ENCODE results near the gene ATIC.
"Not testable (repeated sequence)": the region's sequence is repeated elsewhere in the genome, so short reads cannot be mapped to it uniquely, and the experiment has no call there.

ATIC gene

DNA sequence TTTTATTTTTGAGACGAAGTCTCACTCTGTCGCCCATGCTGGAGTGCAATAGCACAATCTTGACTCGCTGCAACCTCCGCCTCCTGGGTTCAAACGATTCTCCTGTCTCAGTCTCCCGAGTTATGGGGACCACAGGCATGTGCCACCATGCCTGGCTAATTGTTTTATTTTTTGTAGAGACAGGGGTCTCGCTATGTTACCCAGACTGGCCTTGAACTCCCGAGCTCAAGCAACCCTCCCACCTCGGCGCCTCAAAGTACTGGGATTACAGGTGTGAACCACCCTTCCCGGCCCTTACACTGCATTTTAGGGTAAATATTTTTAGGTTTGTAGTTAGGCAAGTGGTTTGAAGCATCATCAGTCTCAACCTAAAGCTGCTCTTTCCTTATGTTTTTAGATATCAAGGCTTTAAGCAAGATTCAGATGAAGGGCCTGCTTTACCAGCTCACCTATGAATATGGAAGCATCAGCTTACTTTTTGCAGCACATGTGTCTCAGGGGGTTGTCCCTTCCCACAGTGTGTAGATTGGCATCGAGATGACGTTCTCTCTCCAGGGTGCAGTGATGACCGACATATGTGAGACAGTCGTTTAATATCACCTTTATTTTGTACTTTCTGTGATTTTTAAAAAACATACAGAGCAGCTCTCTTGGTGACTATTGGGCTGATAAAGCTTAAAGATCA is 47.2 kb downstream of the ATIC start:
- DNase-seq (ENCODE audit: low read depth), result peak; percentile 49
- no peak overlapping the region for H3K4me3 ChIP-seq (replicated peaks; ENCODE audit: low read depth, low read length)
- TF ChIP-seq, protein P1, sequence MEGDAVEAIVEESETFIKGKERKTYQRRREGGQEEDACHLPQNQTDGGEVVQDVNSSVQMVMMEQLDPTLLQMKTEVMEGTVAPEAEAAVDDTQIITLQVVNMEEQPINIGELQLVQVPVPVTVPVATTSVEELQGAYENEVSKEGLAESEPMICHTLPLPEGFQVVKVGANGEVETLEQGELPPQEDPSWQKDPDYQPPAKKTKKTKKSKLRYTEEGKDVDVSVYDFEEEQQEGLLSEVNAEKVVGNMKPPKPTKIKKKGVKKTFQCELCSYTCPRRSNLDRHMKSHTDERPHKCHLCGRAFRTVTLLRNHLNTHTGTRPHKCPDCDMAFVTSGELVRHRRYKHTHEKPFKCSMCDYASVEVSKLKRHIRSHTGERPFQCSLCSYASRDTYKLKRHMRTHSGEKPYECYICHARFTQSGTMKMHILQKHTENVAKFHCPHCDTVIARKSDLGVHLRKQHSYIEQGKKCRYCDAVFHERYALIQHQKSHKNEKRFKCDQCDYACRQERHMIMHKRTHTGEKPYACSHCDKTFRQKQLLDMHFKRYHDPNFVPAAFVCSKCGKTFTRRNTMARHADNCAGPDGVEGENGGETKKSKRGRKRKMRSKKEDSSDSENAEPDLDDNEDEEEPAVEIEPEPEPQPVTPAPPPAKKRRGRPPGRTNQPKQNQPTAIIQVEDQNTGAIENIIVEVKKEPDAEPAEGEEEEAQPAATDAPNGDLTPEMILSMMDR (IDR thresholded peaks at IDR 0.05; ENCODE audit: low read length, missing control alignments), result no peak

- no peak overlapping the region for H3K4me3 ChIP-seq (replicated peaks; ENCODE audit: low read depth, low read length)
- no peak for DNase-seq (ENCODE audit: low read depth)
- TF ChIP-seq, protein P1 (IDR thresholded peaks at IDR 0.05; ENCODE audit: low read length, missing control alignments), result no peak
Measured at GRCh38 chr2:215359576-215359922, 47.7 kb downstream of the ATIC start.

GRCh38 chr2:215360059-215360458 is 48.2 kb downstream of the ATIC start:
- H3K4me3 ChIP-seq (replicated peaks; ENCODE audit: low read depth, low read length), result not testable (repeated sequence)
- peak; percentile 26 for DNase-seq (ENCODE audit: low read depth)

DNA sequence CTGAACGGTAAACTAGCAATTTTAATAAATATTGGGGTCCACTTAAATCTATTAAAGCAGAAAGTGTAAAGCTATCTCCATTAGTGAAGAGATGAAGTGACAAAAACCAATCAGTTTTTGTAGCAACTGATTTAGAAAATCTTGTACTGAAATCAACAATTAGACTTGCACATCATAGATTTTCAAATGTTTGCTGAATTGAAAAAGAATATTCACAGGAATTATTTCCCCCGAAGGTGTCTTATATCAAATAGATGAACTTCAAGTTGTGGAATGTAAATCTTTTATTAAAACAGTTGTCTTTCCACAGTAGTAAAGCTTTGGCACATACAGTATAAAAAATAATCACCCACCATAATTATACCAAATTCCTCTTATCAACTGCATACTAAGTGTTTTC is 48.7 kb downstream of the ATIC start:
- TF ChIP-seq, protein P1 (IDR thresholded peaks at IDR 0.05; ENCODE audit: low read length, missing control alignments), result no peak
- no peak overlapping the region for H3K4me3 ChIP-seq (replicated peaks; ENCODE audit: low read depth, low read length)
- DNase-seq (ENCODE audit: low read depth), result no peak

DNA sequence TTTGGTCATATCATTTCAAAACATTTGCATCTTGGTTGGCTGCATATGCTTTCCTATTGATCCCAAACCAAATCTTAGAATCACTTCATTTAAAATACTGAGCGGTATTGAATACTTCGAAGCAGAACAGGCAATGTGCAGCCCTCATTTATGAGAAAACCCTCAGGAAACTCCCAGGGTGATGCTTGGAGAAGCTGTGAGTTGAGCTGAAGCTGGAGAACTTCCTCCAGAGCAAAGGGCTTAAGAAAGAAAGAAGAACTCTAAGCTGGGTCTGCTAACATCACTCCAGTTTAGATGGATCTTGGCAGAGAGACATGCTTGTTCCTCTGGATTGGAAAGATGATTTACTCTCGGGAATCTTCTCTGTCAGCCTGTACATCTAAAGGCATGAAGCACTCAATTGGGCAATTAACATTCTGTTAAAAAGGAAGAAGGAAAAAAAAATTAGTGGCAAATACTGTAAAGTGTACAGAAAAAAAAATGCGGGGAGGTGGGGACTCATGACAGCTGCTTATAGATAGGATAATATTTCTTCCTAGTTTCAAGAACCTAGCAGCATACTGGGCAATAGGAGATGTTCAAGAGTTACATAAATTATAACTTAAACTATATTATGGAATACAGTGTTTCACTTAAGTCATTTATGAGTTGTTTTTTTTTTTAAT is 49.5 kb downstream of the ATIC start:
- peak; percentile 39 for DNase-seq (ENCODE audit: low read depth)
- TF ChIP-seq, protein P1 (IDR thresholded peaks at IDR 0.05; ENCODE audit: low read length, missing control alignments), result no peak
- H3K4me3 ChIP-seq (replicated peaks; ENCODE audit: low read depth, low read length), result no peak overlapping the region

DNA sequence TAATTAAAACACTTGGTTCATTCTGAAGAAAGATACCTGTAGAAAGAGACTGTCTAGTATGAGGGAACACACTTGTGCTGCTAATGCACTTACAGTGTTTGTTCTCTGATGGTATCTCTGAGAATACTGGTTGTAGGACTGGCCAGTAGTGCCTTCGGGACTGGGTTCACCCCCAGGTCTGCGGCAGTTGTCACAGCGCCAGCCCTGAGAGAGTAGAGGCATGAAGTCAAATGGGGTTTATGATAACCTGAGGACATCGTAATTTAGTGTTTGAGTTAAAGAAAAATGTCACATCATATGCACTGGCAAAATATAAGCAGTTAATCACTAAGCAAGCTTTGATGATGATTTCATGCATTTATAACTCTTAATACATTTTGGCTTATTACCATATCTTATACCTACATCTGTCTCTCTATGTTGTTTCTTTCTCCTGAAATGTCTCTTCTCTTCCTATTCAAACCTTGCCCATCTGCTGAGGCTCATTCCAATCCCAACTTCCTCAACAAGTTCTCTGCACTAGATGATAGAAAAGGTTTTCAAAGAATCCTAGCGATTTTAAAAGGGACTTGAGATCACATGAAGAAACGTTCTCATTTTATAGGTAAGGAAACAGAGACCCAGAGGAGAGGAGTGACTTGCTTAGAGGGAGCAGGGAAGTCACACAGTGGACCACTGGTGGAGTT is 50.2 kb downstream of the ATIC start:
- TF ChIP-seq, protein P1 (IDR thresholded peaks at IDR 0.05; ENCODE audit: low read length, missing control alignments), result no peak
- H3K4me3 ChIP-seq (replicated peaks; ENCODE audit: low read depth, low read length), result no peak overlapping the region
- no peak for DNase-seq (ENCODE audit: low read depth)

- TF ChIP-seq, protein P1 (IDR thresholded peaks at IDR 0.05; ENCODE audit: low read length, missing control alignments), result no peak
- DNase-seq (ENCODE audit: low read depth), result peak; percentile 40
- H3K4me3 ChIP-seq (replicated peaks; ENCODE audit: low read depth, low read length), result no peak overlapping the region
Measured at GRCh38 chr2:215362562-215362904, 50.7 kb downstream of the ATIC start.
